NCI-H146 (cell line): Measurements from ENCODE around the gene KRTAP4-16.
"Not testable (repeated sequence)": the region's sequence is repeated elsewhere in the genome, so short reads cannot be mapped to it uniquely, and the experiment has no call there.

Source experiments
- DNase-seq: peaks from one replicate; lab custom pipeline; 2025; lab: John Stamatoyannopoulos, UW

Gene KRTAP4-16

GRCh38 chr17:41119696-41120690 lies 18.0 kb upstream of the KRTAP4-16 start:
- DNase-seq: not testable (repeated sequence)

GRCh38 chr17:41118721-41119120 lies 16.7 kb upstream of the KRTAP4-16 start:
- no peak for DNase-seq

DNA sequence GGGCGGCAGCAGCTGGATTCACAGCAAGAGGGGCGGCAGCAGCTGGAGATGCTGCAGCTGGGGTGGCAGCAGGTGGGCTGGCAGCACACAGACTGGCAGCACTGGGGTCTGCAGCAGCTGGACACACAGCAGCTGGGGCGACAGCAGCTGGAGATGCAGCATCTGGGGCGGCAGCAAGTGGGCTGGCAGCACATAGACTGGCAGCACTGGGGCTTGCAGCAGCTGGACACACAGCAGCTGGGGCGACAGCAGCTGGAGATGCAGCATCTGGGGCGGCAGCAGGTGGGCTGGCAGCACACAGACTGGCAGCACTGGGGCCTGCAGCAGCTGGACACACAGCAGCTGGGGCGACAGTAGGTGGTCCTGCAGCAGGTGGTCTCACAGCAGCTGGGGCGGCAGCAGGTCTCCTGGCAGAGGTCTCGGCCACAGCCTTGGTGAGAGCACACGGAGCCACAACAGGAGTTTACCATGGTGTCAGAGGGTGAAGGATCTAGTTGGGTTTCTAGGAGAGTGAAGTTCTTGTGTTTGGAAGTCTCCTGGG lies 15.9 kb upstream of the KRTAP4-16 start, which contains the start of gene KRTAP4-11:
TSS of gene KRTAP4-11 (minus strand) at position 528 of the 541 bp plus-strand sequence. CDS start at position 470, 58 bp downstream.
- peak; percentile 2 for DNase-seq

- no peak for DNase-seq
These were observed 14.3 kb upstream of the KRTAP4-16 start for GRCh38 chr17:41116297-41116696.

GRCh38 chr17:41111151-41111885 lies 9.3 kb upstream of the KRTAP4-16 start:
- DNase-seq: no peak

DNA sequence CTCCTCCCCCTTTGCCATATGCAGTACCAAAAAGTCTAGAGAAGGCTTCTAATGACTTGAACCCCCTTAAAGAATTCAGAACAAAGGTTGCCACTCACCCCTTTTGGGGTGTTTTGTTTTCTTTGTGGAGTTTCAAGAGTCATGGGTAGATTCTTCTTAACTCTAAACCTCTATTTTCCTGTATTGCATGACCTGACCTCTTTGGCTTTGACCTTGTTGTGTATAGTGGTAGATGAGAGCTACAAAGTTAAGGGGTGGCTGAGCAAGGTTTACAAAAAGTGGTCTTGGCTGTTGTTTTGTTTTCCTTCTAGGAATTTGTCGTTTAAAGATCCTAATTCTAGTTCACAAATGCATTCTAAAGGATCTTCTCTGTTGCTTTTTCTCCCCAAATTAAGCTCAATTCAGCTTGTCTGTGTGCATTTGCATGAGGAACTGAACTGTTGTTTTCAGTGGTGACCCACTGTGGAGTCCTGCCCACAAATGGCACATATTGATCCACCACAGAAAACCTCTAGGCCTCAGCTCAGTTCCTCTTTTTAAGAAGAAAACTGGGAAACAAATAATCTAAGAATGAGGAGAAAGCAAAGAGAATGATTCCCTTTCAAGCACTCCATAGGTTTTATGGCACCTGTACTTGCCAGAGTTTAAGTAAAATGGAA lies 6.8 kb upstream of the KRTAP4-16 start:
- not testable (repeated sequence) for DNase-seq

DNA sequence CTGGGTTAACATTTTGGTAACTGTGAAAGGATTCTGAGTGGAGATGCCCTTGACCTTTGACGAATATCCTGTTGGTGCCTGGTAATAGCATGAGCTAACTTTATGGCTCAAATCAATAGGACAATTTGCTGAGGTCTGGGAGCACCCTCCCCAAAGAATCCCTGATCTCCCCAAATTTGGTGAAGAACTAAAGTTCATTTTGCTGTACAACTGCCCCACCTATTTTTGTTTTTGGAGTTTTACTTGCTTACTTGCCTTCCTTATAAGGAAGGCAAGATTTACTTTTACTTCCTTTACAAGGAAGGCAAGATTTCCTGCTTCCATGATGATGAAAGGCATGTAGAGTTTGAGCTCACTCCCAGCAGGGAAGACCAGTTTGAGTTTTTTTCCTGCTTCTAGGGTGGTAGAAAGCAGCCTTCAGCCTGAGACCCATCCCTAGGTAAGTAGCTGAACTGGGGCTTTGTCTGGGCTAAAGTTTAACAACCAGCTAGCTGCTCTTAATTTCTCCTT lies 6.0 kb upstream of the KRTAP4-16 start:
- no peak for DNase-seq

GRCh38 chr17:41105347-41105746 lies 3.3 kb upstream of the KRTAP4-16 start, which contains the start of gene KRTAP4-9:
KRTAP4-9 (plus strand) TSS chr17:41105389; CDS start chr17:41105389, 0 bp downstream.
- DNase-seq: peak; percentile 23

DNA sequence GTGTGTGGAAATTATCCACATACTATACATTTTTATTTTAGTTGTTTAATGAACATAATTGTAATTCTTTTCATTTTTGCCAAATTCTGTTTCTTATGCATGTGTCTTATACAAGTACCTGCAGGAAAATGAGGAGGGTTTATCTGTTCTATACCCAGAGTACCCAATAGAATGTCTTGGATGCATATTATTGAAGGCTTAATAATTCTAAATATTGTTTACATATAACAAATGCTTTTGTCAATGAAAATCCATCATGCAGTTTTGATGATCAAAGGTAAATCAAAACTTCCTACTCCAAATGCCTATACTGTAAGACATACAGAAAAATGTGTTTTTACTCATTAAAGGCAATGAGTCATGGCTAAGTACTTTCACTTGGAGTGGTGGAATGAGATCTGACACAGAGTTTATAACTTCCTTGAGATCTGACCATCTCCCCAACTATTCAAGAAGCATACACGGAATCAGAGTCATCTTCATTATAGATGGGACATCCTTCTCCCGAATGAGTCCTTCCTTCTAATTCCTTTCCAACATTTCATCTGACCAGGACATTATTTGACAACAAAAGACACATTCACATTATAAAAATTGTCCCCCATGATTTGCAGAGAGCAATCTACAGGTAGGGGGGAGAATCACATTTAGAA lies 2.5 kb upstream of the KRTAP4-16 start:
- DNase-seq: not testable (repeated sequence)

DNA sequence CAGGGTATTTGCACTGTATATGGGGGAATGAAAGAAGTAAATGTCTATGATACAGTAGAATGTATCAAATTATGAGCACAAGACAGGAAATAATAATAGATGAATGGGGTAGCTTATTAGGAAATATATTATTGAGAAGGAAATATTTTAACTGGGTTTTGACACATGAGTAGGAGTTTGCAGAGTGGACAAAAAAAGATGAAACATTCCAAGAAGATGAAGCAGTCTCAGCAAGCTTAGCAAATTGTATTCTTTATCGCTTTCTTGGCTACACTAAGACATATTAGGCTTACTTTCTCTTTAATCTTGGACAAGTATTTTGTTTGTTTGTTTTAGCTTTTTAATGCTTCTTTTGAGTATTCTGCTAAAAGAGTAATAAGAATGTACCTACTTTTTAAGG lies 1.9 kb upstream of the KRTAP4-16 start:
- DNase-seq: no peak

DNA sequence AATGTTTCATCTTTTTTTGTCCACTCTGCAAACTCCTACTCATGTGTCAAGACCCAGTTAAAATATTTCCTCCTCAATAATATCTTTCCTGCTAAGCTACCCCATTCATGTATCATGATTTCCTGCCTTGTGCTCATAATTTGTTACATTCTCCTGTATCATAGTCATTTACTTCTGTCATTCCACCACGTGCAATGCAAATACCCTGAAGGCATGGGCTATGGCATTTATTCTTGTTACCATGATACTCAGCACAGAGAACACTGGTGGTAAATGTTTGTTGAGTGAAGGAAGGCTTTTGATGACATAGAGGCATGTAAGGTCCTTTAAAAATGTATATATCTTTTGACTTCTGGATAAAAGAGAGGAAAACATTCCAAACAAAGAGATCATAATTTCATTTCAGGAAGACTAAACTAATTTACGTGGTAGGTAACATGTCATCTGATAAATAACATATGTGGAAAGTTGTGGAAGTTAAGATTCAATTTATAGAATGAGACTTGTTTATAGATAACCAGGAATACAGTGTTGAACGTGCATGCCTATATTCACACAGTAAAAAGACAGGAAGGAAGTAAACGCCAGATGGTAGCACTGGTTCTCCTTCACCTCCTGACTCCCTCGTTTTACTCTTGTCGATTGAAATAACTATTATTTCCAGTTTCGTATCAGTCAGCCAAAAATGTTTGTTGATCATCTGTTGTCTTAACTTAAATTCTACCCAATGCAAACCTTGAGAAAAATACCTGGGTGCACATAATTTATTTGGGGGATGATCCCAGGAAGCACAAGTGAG lies 2.1 kb downstream of the KRTAP4-16 start:
- not testable (repeated sequence) for DNase-seq

GRCh38 chr17:41098481-41098880 lies 3.5 kb downstream of the KRTAP4-16 start:
- DNase-seq: no peak

DNA sequence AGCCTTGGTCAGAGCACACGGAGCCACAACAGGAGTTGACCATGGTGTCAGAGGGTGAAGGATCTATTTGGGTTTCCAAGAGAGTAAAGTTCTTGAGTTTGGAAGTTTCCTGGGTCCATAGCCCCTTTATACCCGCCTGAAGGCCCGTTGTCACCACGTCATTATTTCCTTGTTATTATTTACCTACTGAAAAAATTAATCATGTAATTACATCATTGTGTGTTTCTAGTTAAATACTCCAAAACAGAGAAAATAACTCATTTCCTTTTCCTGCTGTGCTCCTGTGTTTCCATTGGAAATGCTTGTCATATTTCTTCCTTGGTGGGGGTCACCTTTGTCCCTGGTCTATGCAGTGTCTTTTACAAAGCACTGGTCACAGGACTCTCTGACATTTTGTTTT lies 4.0 kb downstream of the KRTAP4-16 start, which contains the start of gene KRTAP4-8:
TSS of gene KRTAP4-8 (minus strand) at position 101 of the 400 bp plus-strand sequence. CDS start at position 43, 58 bp downstream.
- no peak for DNase-seq

GRCh38 chr17:41096055-41096454 lies 6.0 kb downstream of the KRTAP4-16 start:
- DNase-seq: no peak

DNA sequence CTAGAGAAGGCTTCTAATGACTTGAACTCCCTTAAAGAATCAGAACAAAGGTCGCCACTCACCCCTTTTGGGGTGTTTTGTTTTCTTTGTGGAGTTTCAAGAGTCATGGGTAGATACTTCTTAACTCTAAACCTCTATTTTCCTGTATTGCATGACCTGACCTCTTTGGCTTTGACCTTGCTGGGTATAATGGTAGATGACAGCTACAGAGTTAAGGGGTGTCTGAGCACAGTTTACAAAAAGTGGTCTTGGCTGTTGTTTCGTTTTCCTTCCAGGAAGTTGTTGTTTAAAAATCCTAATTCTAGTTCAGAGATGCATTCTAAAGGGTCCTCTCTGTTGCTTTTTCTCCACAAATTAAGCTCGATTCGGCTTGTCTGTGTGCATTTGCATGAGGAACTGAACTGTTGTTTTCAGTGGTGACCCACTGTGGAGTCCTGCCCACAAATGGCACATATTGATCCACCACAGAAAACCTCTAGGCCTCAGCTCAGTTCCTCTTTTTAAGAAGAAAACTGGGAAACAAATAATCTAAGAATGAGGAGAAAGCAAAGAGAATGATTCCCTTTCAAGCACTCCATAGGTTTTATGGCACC lies 13.2 kb downstream of the KRTAP4-16 start:
- not testable (repeated sequence) for DNase-seq

DNA sequence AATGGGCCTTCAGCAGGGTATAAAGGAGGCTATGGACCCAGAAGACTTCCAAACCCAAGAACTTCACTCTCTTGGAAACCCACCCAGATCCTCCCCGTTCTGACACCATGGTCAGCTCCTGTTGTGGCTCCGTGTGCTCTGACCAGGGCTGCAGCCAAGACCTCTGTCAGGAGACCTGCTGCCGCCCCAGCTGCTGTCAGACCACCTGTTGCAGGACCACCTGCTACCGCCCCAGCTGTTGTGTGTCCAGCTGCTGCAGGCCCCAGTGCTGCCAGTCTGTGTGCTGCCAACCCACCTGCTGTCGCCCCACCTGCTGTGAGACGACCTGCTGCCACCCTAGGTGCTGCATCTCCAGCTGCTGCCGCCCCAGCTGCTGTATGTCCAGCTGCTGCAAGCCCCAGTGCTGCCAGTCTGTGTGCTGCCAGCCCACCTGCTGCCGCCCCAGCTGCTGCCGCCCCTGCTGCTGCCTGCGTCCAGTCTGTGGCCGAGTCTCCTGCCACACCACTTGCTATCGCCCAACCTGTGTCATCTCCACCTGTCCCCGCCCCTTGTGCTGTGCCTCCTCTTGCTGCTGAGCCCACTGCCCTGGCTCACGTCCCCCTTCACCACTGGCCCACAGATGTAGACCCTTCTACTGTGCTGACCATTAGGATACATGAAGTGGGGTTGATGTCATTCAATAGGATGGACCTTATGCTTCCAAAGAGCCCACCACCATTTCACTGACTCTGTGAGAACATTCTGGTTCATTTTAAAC lies 17.7 kb downstream of the KRTAP4-16 start, which contains the start of gene KRTAP4-7:
TSS of gene KRTAP4-7 (plus strand) at position 51 of the 757 bp plus-strand sequence. CDS start at position 108, 57 bp downstream.
- not testable (repeated sequence) for DNase-seq

DNA sequence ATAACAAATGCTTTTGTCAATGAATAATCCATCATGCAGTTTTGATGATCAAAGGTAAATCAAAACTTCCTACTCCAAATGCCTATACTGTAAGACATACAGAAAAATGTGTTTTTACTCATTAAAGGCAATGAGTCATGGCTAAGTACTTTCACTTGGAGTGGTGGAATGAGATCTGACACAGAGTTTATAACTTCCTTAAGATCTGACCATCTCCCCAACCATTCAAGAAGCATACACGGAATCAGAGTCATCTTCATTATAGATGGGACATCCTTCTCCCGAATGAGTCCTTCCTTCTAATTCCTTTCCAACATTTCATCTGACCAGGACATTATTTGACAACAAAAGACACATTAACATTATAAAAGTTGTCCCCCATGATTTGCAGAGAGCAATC lies 18.6 kb downstream of the KRTAP4-16 start:
- DNase-seq: not testable (repeated sequence)

DNA sequence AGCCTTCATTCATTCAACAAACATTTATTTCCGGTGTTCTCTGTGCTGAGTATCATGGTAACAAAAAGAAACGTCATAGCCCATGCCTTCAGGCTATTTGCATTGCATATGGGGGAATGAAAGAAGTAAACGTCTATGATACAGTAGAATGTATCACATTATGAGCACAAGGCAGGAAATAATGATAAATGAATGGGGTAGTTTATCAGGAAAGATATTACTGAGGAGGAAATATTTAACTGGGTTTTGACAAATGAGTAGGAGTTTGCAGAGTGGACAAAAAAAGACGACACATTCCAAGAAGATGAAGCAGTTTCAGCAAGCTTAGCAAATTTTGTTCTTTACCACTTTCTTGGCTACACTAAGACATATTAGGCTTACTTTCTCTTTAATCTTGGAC lies 19.4 kb downstream of the KRTAP4-16 start:
- DNase-seq: no peak

GRCh38 chr17:41076788-41077187 lies 25.2 kb downstream of the KRTAP4-16 start:
- DNase-seq: no peak
